Measurements from ENCODE around the gene PLIN5. TPM values are rescaled to one million over a fixed set of nuclear protein-coding genes. Genes with fewer than 3 reads are reported as not detected.
"Not testable (repeated sequence)": the region's sequence is repeated elsewhere in the genome, so short reads cannot be mapped to it uniquely, and the experiment has no call there.

PLIN5 gene
- total and polyA plus RNA-seq, 5 donors: 25.5 to 60.3 (median 29.4) TPM

GRCh38 chr19:4529924-4530522 lies 5.0 kb downstream of the PLIN5 start:
- Histone ChIP-seq H3K9me3 (ENCODE audit: control insufficient read depth, low read length) (no peaks in the 10 kb centered on the region), H3K27me3 (ENCODE audit: control insufficient read depth, insufficient read depth) (no peaks in the 10 kb centered on the region), H3K27ac (ENCODE audit: low read length) (no peak overlapping the region), H3K4me3 (ENCODE audit: low read length) (no peak overlapping the region), H3K4me1 (ENCODE audit: control insufficient read depth, insufficient read depth, low read length) (no peaks in the 10 kb centered on the region)
- DNase-seq (peak in 1 of 3 donors; percentile 25), ATAC-seq (no peak)
- intact Hi-C loops (cut with DNase I): no loop called here
- whole genome bisulfite sequencing: 76% methylated on average over 14 of the region's 14 CpGs

GRCh38 chr19:4528843-4529242 lies 6.2 kb downstream of the PLIN5 start:
- Histone ChIP-seq H3K27me3 (ENCODE audit: control insufficient read depth, insufficient read depth) (no peaks in the 10 kb centered on the region), H3K27ac (ENCODE audit: low read length) (no peak overlapping the region), H3K4me1 (ENCODE audit: control insufficient read depth, insufficient read depth, low read length) (no peaks in the 10 kb centered on the region), H3K9me3 (ENCODE audit: control insufficient read depth, low read length) (no peaks in the 10 kb centered on the region), H3K4me3 (ENCODE audit: low read length) (no peak overlapping the region)
- DNase-seq (no peak), ATAC-seq (no peak)
- intact Hi-C loops (cut with DNase I): no loop called here
- WGBS: 60% methylated on average over 15 of the region's 15 CpGs

- H3K27ac ChIP-seq (ENCODE audit: low read length); H3K4me3 ChIP-seq (ENCODE audit: low read length); ATAC-seq; H3K27me3 ChIP-seq (ENCODE audit: control insufficient read depth, insufficient read depth); H3K4me1 ChIP-seq (ENCODE audit: control insufficient read depth, insufficient read depth, low read length); intact Hi-C loops (cut with DNase I); H3K9me3 ChIP-seq (ENCODE audit: control insufficient read depth, low read length); DNase-seq: not testable (repeated sequence)
- 86% methylated on average over 8 of the region's 8 CpGs for WGBS
These were observed 7.6 kb downstream of the PLIN5 start for GRCh38 chr19:4527377-4527776.

GRCh38 chr19:4525563-4526002 lies 9.4 kb downstream of the PLIN5 start:
- Histone ChIP-seq H3K4me3 (ENCODE audit: low read length) (no peak overlapping the region), H3K4me1 (ENCODE audit: control insufficient read depth, insufficient read depth, low read length) (no peaks in the 10 kb centered on the region), H3K27me3 (ENCODE audit: control insufficient read depth, insufficient read depth) (no peaks in the 10 kb centered on the region), H3K27ac (ENCODE audit: low read length) (no peak overlapping the region), H3K9me3 (ENCODE audit: control insufficient read depth, low read length) (no peaks in the 10 kb centered on the region)
- WGBS: 52% methylated on average over 23 of the region's 23 CpGs
- intact Hi-C loops (cut with DNase I): no loop called here
- ATAC-seq (no peak), DNase-seq (peak in 1 of 3 donors; percentile 44)

GRCh38 chr19:4524808-4525562 lies 10.0 kb downstream of the PLIN5 start:
- H3K27ac ChIP-seq (ENCODE audit: low read length): no peak overlapping the region
- no peaks in the 10 kb centered on the region for H3K27me3 ChIP-seq (ENCODE audit: control insufficient read depth, insufficient read depth)
- ATAC-seq (peak; percentile 31 to 53), DNase-seq (peak in 2 of 3 donors; percentile 82 to 84)
- no peaks in the 10 kb centered on the region for H3K9me3 ChIP-seq (ENCODE audit: control insufficient read depth, low read length)
- 66% methylated on average over 23 of the region's 23 CpGs for WGBS
- no peaks in the 10 kb centered on the region for H3K4me1 ChIP-seq (ENCODE audit: control insufficient read depth, insufficient read depth, low read length)
- intact Hi-C loops (cut with DNase I): no loop called here
- H3K4me3 ChIP-seq (ENCODE audit: low read length): no peak overlapping the region

- Histone ChIP-seq H3K9me3 (ENCODE audit: control insufficient read depth, low read length) (no peaks in the 10 kb centered on the region), H3K27ac (ENCODE audit: low read length) (no peak overlapping the region), H3K4me1 (ENCODE audit: control insufficient read depth, insufficient read depth, low read length) (no peaks in the 10 kb centered on the region), H3K4me3 (ENCODE audit: low read length) (no peak overlapping the region), H3K27me3 (ENCODE audit: control insufficient read depth, insufficient read depth) (no peaks in the 10 kb centered on the region)
- ATAC-seq (no peak), DNase-seq (peak in 2 of 3 donors; percentile 55 to 82)
- WGBS: 76% methylated on average over 53 of the region's 53 CpGs
- intact Hi-C loops (cut with DNase I): no loop called here
These were observed 11.5 kb downstream of the PLIN5 start for GRCh38 chr19:4523306-4524110.

- ATAC-seq (no peak), DNase-seq (no peak)
- Histone ChIP-seq H3K27me3 (ENCODE audit: control insufficient read depth, insufficient read depth) (no peaks in the 10 kb centered on the region), H3K27ac (ENCODE audit: low read length) (no peak overlapping the region), H3K4me3 (ENCODE audit: low read length) (no peak overlapping the region), H3K4me1 (ENCODE audit: control insufficient read depth, insufficient read depth, low read length) (no peaks in the 10 kb centered on the region), H3K9me3 (ENCODE audit: control insufficient read depth, low read length) (no peaks in the 10 kb centered on the region)
- intact Hi-C loops (cut with DNase I): no loop called here
- 86% methylated on average over 15 of the region's 15 CpGs for WGBS
These were observed 12.6 kb downstream of the PLIN5 start for GRCh38 chr19:4522291-4523002.

- Histone ChIP-seq H3K9me3 (ENCODE audit: control insufficient read depth, low read length) (no peaks in the 10 kb centered on the region), H3K27ac (ENCODE audit: low read length) (no peak overlapping the region), H3K4me3 (ENCODE audit: low read length) (no peak overlapping the region), H3K27me3 (ENCODE audit: control insufficient read depth, insufficient read depth) (no peaks in the 10 kb centered on the region), H3K4me1 (ENCODE audit: control insufficient read depth, insufficient read depth, low read length) (no peaks in the 10 kb centered on the region)
- intact Hi-C loops (cut with DNase I): no loop called here
- no peak for ATAC-seq
- no peak for DNase-seq
- 84% methylated on average over 5 of the region's 5 CpGs for WGBS
These were observed 13.2 kb downstream of the PLIN5 start for GRCh38 chr19:4521888-4522242.

GRCh38 chr19:4521170-4521887 lies 13.7 kb downstream of the PLIN5 start:
- peak in 2 of 3 donors; percentile 26 to 27 for DNase-seq
- ATAC-seq: no peak
- 75% methylated on average over 11 of the region's 11 CpGs for WGBS
- H3K27me3 ChIP-seq (ENCODE audit: control insufficient read depth, insufficient read depth): no peaks in the 10 kb centered on the region
- H3K27ac ChIP-seq (ENCODE audit: low read length): no peak overlapping the region
- intact Hi-C loops (cut with DNase I): no loop called here
- H3K4me3 ChIP-seq (ENCODE audit: low read length): no peak overlapping the region
- no peaks in the 10 kb centered on the region for H3K4me1 ChIP-seq (ENCODE audit: control insufficient read depth, insufficient read depth, low read length)
- H3K9me3 ChIP-seq (ENCODE audit: control insufficient read depth, low read length): no peaks in the 10 kb centered on the region

GRCh38 chr19:4519521-4520277 lies 15.3 kb downstream of the PLIN5 start:
- Histone ChIP-seq H3K4me3 (ENCODE audit: low read length) (no peak overlapping the region), H3K4me1 (ENCODE audit: control insufficient read depth, insufficient read depth, low read length) (no peaks in the 10 kb centered on the region), H3K27me3 (ENCODE audit: control insufficient read depth, insufficient read depth) (no peaks in the 10 kb centered on the region), H3K9me3 (ENCODE audit: control insufficient read depth, low read length) (no peaks in the 10 kb centered on the region), H3K27ac (ENCODE audit: low read length) (peak overlapping the region; percentile 79)
- peak; percentile 59 to 60 for ATAC-seq
- peak; percentile 53 to 76 (median 75) for DNase-seq
- intact Hi-C loops (cut with DNase I): no loop called here
- WGBS: 49% methylated on average over 9 of the region's 9 CpGs
